B cell (primary cell): Measurements from ENCODE around the gene A1CF. TPM values are rescaled to one million over a fixed set of nuclear protein-coding genes. Genes with fewer than 3 reads are reported as not detected.

Experiments
- ATAC-seq: fragments of 200-7000 bp; cut with Tn5 transposase; one replicate; pipeline ENCODE4 v1.10.0; 2021; ENCODE audit warnings: low read depth, mild to moderate bottlenecking, moderate number of reproducible peaks, moderate library complexity
- CTCF ChIA-PET: fragments of 350-600 bp; sonication (Branson Sonifier 250); formaldehyde crosslinking; loops from one replicate; lab custom pipeline; 2021; ENCODE audit warnings: antibody characterized with exemption, inconsistent platforms; lab: Charles Lee
- POLR2A ChIA-PET: fragments of 350-600 bp; sonication (Branson Sonifier 250); formaldehyde crosslinking; loops from one replicate; lab custom pipeline; 2021; ENCODE audit warnings: antibody characterized with exemption; lab: Charles Lee
- DNase-seq: peaks from one replicate; pipeline ENCODE4 v3.0.0; 2013
- H2AFZ ChIP-seq: 2 replicates; pipeline ENCODE4 v1.6.1; 2012; ENCODE audit warnings: mild to moderate bottlenecking, low read depth, low read length; ENCODE audit not compliant: insufficient read depth, poor library complexity, severe bottlenecking
- H3K27ac ChIP-seq, 2 donors: 1 replicate in 1 of 2; 2 replicates in 1 of 2; pipeline ENCODE4 v1.5.1; 2012 to 2013; ENCODE audit warnings: low read length in 2 of 2, mild to moderate bottlenecking in 2 of 2, moderate library complexity in 1 of 2
- H3K27me3 ChIP-seq, 4 experiments: fragments of 200-600 bp in 1 of 4; sonication (generic) in 1 of 4; replicated peaks in 1 of 4; 1 replicate in 2 of 4; 2 replicates in 2 of 4; pipeline versions ENCODE4 v1.6.1 to v1.7.0; 2013 to 2016; ENCODE audit warnings: low read length in 3 of 4, mild to moderate bottlenecking in 2 of 4, mixed read lengths in 1 of 4, moderate library complexity in 1 of 4; ENCODE audit not compliant: insufficient read depth in 4 of 4, control insufficient read depth in 3 of 4; ENCODE audit errors: control extremely low read depth in 1 of 4
- H3K36me3 ChIP-seq, 2 experiments: replicated peaks in 1 of 2; 1 replicate in 1 of 2; 2 replicates in 1 of 2; pipeline versions ENCODE4 v1.6.1 to v1.7.1; 2013; ENCODE audit warnings: low read length in 1 of 2; ENCODE audit not compliant: insufficient read depth in 2 of 2, control insufficient read depth in 1 of 2; ENCODE audit errors: control extremely low read depth in 1 of 2, extremely low read depth in 1 of 2
- H3K4me1 ChIP-seq, 2 donors: fragments of 200-600 bp in 1 of 2; sonication (generic) in 1 of 2; 1 replicate in 1 of 2; 2 replicates in 1 of 2; pipeline versions ENCODE4 v1.5.1 to v1.6.1; 2013 to 2017; ENCODE audit warnings: low read length in 2 of 2; ENCODE audit not compliant: control insufficient read depth in 2 of 2, insufficient read depth in 2 of 2
- H3K4me2 ChIP-seq: replicated peaks from 2 replicates; pipeline ENCODE3; 2012; ENCODE audit warnings: mild to moderate bottlenecking, low read depth, low read length; ENCODE audit not compliant: poor library complexity, severe bottlenecking
- H3K4me3 ChIP-seq, 5 experiments: fragments of 200-600 bp in 1 of 5; sonication (generic) in 1 of 5; 1 replicate in 3 of 5; 2 replicates in 2 of 5; pipeline versions ENCODE4 v1.5.1 to v1.7.0; 2011 to 2016; ENCODE audit warnings: low read length in 4 of 5, mild to moderate bottlenecking in 4 of 5, low read depth in 2 of 5, control low read depth in 1 of 5, moderate library complexity in 1 of 5; ENCODE audit not compliant: insufficient read depth in 1 of 5; ENCODE audit errors: control extremely low read depth in 1 of 5, extremely low read depth in 1 of 5
- H3K79me2 ChIP-seq: fragments of 200-600 bp; sonication (generic); one replicate; pipeline ENCODE4 v1.6.0; 2016; ENCODE audit warnings: low read length; ENCODE audit not compliant: control insufficient read depth, insufficient read depth
- H3K9ac ChIP-seq: fragments of 200-600 bp; sonication (generic); 2 replicates; pipeline ENCODE4 v1.6.1; 2017; ENCODE audit warnings: mild to moderate bottlenecking, low read length, moderate library complexity
- H3K9me3 ChIP-seq, 3 donors: one replicate each; pipeline versions ENCODE4 v1.6.1 to v1.7.1; 2013; ENCODE audit warnings: low read length in 2 of 3; ENCODE audit not compliant: control insufficient read depth in 2 of 3, insufficient read depth in 1 of 3; ENCODE audit errors: control extremely low read depth in 1 of 3
- H4K20me1 ChIP-seq: 2 replicates; pipeline ENCODE4 v1.6.0; 2012; ENCODE audit warnings: mild to moderate bottlenecking, low read length; ENCODE audit not compliant: insufficient read depth, control insufficient read depth, poor library complexity, severe bottlenecking
- H3K27ac Mint-ChIP-seq: one replicate; pipeline ENCODE4 v1.8.0; 2021; ENCODE audit warnings: mixed read lengths
- H3K27me3 Mint-ChIP-seq: one replicate; pipeline ENCODE4 v1.8.0; 2021; ENCODE audit warnings: mixed read lengths
- H3K4me1 Mint-ChIP-seq: one replicate; pipeline ENCODE4 v1.8.0; 2021; ENCODE audit warnings: mixed read lengths
- H3K4me3 Mint-ChIP-seq: one replicate; pipeline ENCODE4 v1.8.0; 2021; ENCODE audit warnings: mixed read lengths
- H3K9me3 Mint-ChIP-seq: one replicate; pipeline ENCODE4 v1.8.0; 2022; ENCODE audit warnings: mixed read lengths; ENCODE audit not compliant: insufficient read depth
- CTCF ChIP-seq: fragments of 200-600 bp; IDR thresholded peaks from one replicate; pipeline ENCODE4 v1.8.0; 2022; ENCODE audit warnings: antibody characterized with exemption, mild to moderate bottlenecking
- EZH2 ChIP-seq: IDR thresholded peaks from 2 replicates; pipeline ENCODE4 v1.6.1; 2012; ENCODE audit warnings: borderline replicate concordance, low read depth, mild to moderate bottlenecking, moderate library complexity, low read length; ENCODE audit not compliant: insufficient read depth, poor library complexity, severe bottlenecking
- WGBS: methylation state at CpG from one replicate; pipeline ENCODE4 v1.1.5; 2013; ENCODE audit warnings: missing lambda C conversion rate; ENCODE audit not compliant: insufficient coverage; 5-methylcytosine and 5-hydroxymethylcytosine counted together
- intact Hi-C: fragments of 100-400 bp; cut with micrococcal nuclease; formaldehyde crosslinking; loops from one replicate; pipeline ENCODE4 v1.10.0; 2022
- polyA plus RNA-seq: library from polyadenylated mRNA; depleted of rRNA; stranded (reverse); fragments of >200 nt; gene quantifications from 2 replicates; pipeline ENCODE4 v1.2.3, GENCODE V29; 2012
- total RNA-seq, 2 donors: library from RNA; stranded (reverse); fragments of 120-200 nt in 1 of 2; gene quantifications; 1 replicate in 1 of 2; 2 replicates in 1 of 2; pipeline versions ENCODE4 v1.2.3 to v1.2.4, GENCODE V29; 2013 to 2022

The A1CF gene
- total and polyA plus RNA-seq, 2 donors (not counting 1 experiment from before 2014, with no cell fraction given) = not detected

- no peaks in the 10 kb centered on the region for H3K9me3 ChIP-seq
- TF ChIP-seq EZH2 (no peak), CTCF (no peak)
- intact Hi-C loops = no loop called here
- no peak overlapping the region for H3K27ac ChIP-seq
- no peaks in the 10 kb centered on the region for H3K4me1 Mint-ChIP-seq
- no peak overlapping the region for H3K27ac Mint-ChIP-seq
- H2AFZ ChIP-seq = no peak overlapping the region
- no peaks in the 10 kb centered on the region for H3K4me1 ChIP-seq
- H3K9me3 Mint-ChIP-seq = no peaks in the 10 kb centered on the region
- no peak for ATAC-seq
- H3K79me2 ChIP-seq = no peaks in the 10 kb centered on the region
- peaks cover 0 to 10% (median 1%) of the 10 kb centered on the region in 4 experiments for H3K27me3 ChIP-seq
- H3K4me3 Mint-ChIP-seq = no peak overlapping the region
- ChIA-PET CTCF (no interaction called here), POLR2A (no interaction called here)
- WGBS = 56% methylated on average over 2 of the region's 2 CpGs
- H3K4me3 ChIP-seq = no peak overlapping the region
- H3K27me3 Mint-ChIP-seq = peaks cover 23% of the 10 kb centered on the region
- H3K9ac ChIP-seq = no peak overlapping the region
- H3K4me2 ChIP-seq = no peak overlapping the region
- H4K20me1 ChIP-seq = no peaks in the 10 kb centered on the region
- H3K36me3 ChIP-seq = no peaks in the 10 kb centered on the region
- no peak for DNase-seq
Observed at GRCh38 chr10:50866317-50866716, 19.1 kb downstream of the A1CF start.

GRCh38 chr10:50862719-50863118 is 22.7 kb downstream of the A1CF start:
- no peaks in the 10 kb centered on the region for H3K79me2 ChIP-seq
- intact Hi-C loops = no loop called here

More at GRCh38 chr10:50862719-50863118, 22.7 kb downstream of the A1CF start:
- H3K4me3 Mint-ChIP-seq = no peak overlapping the region
- Histone ChIP-seq H2AFZ (no peak overlapping the region), H3K4me3 (no peak overlapping the region), H3K27me3 (peaks cover 0 to 5% (median 1%) of the 10 kb centered on the region in 4 experiments), H3K4me1 (no peaks in the 10 kb centered on the region), H3K9me3 (no peaks in the 10 kb centered on the region), H3K27ac (no peak overlapping the region), H3K9ac (no peak overlapping the region), H3K36me3 (no peaks in the 10 kb centered on the region), H3K4me2 (no peak overlapping the region), H4K20me1 (no peaks in the 10 kb centered on the region)
- H3K27me3 Mint-ChIP-seq = peaks cover 21% of the 10 kb centered on the region
- no peaks in the 10 kb centered on the region for H3K4me1 Mint-ChIP-seq
- H3K9me3 Mint-ChIP-seq = no peaks in the 10 kb centered on the region
- POLR2A ChIA-PET = no interaction called here
- no peak for ATAC-seq
- WGBS = no CpG with 5 or more reads among the region's 3 CpGs
- TF ChIP-seq EZH2 (no peak), CTCF (no peak)
- no peak overlapping the region for H3K27ac Mint-ChIP-seq
- CTCF ChIA-PET = no interaction called here
- no peak for DNase-seq
